LNCaP clone FGC (cell line): ENCODE measurements around the gene IL17RE.

Source experiments
- DNase-seq: peaks from one replicate; pipeline ENCODE4 v3.0.0-alpha.2; 2011; ENCODE audit warnings: low read depth
- H3K4me3 ChIP-seq: 2 replicates; pipeline ENCODE4 v1.5.1; 2011; ENCODE audit warnings: mild to moderate bottlenecking, low read depth, low read length, control low read depth
- TF ChIP-seq, protein P1 (sequence below): IDR thresholded peaks from 2 replicates; pipeline ENCODE4 v1.5.1; 2012; ENCODE audit warnings: mild to moderate bottlenecking; ENCODE audit not compliant: control insufficient read depth, insufficient read depth; ENCODE audit errors: extremely low read depth

Gene IL17RE

DNA sequence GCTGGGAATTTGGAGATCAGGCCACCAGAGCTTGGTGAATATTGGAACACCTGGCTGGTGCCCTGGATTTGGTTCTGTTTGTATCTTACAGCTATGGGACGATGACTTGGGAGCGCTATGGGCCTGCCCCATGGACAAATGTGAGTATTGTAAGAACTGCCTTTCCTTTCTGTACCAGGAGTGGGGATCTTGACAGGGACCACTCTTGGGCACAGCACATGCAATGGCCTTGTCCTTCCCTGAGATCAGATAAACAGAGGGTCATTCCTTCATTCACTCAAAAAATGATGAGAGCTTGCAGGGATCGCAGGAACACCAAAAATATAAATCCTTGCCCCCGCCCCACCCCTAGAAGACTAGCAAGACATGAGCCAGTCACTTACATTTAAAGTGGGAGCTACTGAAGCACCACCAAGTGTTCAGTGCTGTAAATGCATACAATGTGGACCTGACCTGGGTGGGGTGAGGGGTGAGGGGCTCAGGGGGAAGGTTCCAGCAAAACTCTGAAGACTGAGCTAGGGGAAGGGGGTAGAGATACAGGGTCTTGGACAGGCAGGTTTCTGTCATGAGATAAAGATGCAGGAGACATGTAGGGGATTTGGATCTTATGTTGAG lies 28.3 kb downstream of the IL17RE start:
- DNase-seq: no peak
- H3K4me3 ChIP-seq: no peak overlapping the region
- TF ChIP-seq, protein P1, sequence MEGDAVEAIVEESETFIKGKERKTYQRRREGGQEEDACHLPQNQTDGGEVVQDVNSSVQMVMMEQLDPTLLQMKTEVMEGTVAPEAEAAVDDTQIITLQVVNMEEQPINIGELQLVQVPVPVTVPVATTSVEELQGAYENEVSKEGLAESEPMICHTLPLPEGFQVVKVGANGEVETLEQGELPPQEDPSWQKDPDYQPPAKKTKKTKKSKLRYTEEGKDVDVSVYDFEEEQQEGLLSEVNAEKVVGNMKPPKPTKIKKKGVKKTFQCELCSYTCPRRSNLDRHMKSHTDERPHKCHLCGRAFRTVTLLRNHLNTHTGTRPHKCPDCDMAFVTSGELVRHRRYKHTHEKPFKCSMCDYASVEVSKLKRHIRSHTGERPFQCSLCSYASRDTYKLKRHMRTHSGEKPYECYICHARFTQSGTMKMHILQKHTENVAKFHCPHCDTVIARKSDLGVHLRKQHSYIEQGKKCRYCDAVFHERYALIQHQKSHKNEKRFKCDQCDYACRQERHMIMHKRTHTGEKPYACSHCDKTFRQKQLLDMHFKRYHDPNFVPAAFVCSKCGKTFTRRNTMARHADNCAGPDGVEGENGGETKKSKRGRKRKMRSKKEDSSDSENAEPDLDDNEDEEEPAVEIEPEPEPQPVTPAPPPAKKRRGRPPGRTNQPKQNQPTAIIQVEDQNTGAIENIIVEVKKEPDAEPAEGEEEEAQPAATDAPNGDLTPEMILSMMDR: peak; percentile 26; the same call in 1 of the 2 replicates

DNA sequence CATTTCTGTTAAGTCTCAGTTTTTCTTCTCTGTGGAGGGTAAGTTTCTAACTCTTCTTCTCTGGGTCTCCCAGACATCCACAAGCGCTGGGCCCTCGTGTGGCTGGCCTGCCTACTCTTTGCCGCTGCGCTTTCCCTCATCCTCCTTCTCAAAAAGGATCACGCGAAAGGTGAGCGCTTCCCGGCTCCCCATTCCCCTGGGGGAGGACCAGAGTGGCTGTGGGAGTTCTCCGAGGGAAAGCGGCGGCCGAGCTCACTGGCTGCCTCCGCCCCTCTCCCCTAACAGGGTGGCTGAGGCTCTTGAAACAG lies 29.8 kb downstream of the IL17RE start:
- DNase-seq: no peak
- TF ChIP-seq, protein P1: no peak
- H3K4me3 ChIP-seq: peak overlapping the region; percentile 90

DNA sequence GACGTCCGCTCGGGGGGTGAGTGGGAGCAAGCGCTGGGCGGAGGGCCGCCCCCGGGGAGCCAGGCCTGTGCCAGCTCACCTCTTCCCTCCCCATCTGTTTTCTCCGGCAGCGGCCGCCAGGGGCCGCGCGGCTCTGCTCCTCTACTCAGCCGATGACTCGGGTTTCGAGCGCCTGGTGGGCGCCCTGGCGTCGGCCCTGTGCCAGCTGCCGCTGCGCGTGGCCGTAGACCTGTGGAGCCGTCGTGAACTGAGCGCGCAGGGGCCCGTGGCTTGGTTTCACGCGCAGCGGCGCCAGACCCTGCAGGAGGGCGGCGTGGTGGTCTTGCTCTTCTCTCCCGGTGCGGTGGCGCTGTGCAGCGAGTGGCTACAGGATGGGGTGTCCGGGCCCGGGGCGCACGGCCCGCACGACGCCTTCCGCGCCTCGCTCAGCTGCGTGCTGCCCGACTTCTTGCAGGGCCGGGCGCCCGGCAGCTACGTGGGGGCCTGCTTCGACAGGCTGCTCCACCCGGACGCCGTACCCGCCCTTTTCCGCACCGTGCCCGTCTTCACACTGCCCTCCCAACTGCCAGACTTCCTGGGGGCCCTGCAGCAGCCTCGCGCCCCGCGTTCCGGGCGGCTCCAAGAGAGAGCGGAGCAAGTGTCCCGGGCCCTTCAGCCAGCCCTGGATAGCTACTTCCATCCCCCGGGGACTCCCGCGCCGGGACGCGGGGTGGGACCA lies 30.4 kb downstream of the IL17RE start:
- peak overlapping the region; percentile 90 for H3K4me3 ChIP-seq
- DNase-seq: no peak
- TF ChIP-seq, protein P1: peak; percentile 65

DNA sequence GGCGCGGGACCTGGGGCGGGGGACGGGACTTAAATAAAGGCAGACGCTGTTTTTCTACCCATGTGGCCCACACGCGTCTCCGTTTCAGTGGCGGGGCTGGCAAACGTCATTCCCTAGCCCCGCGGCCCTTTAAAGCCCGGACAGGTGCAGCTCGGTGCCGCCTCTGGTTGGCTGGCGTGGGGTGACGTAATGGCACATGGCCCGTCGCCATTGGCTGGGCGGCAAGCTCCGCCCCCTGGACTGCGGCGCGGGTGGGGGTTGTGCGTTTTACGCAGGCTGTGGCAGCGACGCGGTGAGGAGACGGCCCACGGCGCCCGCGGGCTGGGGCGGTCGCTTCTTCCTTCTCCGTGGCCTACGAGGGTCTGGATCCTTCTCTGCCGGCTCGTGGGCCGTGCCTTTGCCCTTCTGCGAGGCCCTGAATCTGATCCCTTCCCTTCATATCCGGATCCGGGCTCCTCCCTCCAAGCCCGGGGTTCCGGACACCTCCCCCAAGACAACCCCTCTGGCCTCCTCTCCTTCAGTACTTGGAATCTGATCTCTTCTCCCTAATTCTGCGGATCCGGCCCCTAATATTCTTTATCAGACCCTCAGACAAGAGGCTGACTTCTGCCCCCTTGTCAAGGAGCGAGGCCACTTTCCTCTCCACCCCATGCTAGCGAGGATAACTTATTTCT lies 31.1 kb downstream of the IL17RE start, which contains the start of gene CRELD1:
TSS of gene CRELD1 (plus strand) at position 274 of the 674 bp plus-strand sequence. CDS start 605 bp downstream, outside the sequence.
- peak; percentile 85 for DNase-seq
- TF ChIP-seq, protein P1: no peak
- H3K4me3 ChIP-seq: peak within 1 kb of the TSS; percentile 90

DNA sequence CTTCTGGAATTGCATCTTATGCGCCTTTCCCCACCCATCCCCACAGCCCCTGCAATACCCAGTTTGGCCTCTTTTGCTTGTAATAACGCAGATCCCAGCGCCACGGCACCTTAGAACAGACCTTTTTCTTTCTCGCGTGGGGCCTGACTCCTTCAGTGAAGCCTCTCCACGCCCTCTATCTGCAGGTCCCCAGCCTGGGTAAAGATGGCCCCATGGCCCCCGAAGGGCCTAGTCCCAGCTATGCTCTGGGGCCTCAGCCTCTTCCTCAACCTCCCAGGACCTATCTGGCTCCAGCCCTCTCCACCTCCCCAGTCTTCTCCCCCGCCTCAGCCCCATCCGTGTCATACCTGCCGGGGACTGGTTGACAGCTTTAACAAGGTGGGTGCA lies 31.6 kb downstream of the IL17RE start:
- TF ChIP-seq, protein P1: 0 out of 2 replicates have a peak, but pooled peaks have one; percentile 4
- DNase-seq: no peak
- H3K4me3 ChIP-seq: peak overlapping the region; percentile 90

DNA sequence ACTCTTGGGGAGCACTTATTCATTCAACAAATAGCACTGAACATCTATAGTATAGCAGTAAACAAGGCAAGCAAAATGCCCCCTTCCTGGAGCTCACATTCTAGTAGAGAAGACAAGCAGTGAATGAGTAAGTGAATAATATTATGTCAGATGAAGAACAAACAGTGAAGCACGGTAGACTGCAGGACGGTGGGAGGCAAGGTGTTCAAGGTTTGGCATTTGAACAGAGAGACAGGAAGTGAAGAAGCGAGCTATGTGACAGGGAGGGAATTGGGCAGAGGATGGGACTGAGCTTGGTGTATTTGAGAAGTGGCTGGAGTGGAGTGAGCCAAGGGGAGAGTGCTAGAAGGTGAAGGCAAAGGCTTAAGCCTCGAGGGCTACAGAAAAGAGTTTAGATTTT lies 32.3 kb downstream of the IL17RE start:
- peak overlapping the region; percentile 90 for H3K4me3 ChIP-seq
- no peak for DNase-seq
- TF ChIP-seq, protein P1: no peak
